ENCODE measurements around the gene RAB33A.

- no peak for TF ChIP-seq CTCF (IDR thresholded peaks at IDR 0.05)
- TF ChIP-seq EZH2 (IDR thresholded peaks at IDR 0.05): no peak
- no peak for TF ChIP-seq EZH2phosphoT487 (IDR thresholded peaks at IDR 0.05)
These were observed 41.6 kb downstream of the RAB33A start for GRCh38 chrX:130213376-130213775.
